Lower leg skin (tissue), 3 donors: ENCODE measurements around the gene CELA3A.
"Not testable (repeated sequence)": the region's sequence is repeated elsewhere in the genome, so short reads cannot be mapped to it uniquely, and the experiment has no call there.

ENCODE experiments used
- CTCF ChIP-seq, 3 donors: fragments of 450-650 bp; IDR thresholded peaks; one replicate each; pipeline ENCODE4 v1.5.1; 2016; ENCODE audit warnings: antibody characterized with exemption in 3 of 3, mild to moderate bottlenecking in 3 of 3, moderate library complexity in 2 of 3
- POLR2A ChIP-seq, 2 donors: fragments of 450-650 bp; IDR thresholded peaks; one replicate each; pipeline ENCODE4 v1.6.1; 2016 to 2017; ENCODE audit warnings: antibody characterized with exemption in 2 of 2, mild to moderate bottlenecking in 1 of 2, moderate library complexity in 1 of 2

DNA sequence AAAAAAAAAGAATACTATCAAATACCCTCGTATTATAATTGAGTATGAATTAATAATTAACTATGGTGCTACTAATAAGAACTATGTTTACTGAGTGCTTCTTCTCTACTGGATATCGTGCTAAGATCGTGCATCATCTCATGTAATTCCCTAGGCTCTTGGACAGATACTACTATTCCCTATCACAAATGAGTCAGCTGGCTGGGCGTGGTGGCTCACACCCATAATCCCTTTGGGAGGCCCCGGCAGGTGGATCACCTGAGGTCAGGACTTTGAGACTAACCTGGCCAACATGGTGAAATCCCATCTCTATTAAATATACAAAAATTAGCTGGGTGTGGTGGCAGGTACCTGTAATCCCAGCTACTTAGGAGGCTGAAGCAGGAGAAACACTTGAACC, 15.6 kb upstream of the CELA3A start:
- not testable (repeated sequence) for TF ChIP-seq CTCF, POLR2A (IDR thresholded peaks at IDR 0.05)
